ENCODE data around the gene NDUFAF8. TPM values are rescaled to one million over a fixed set of nuclear protein-coding genes. Genes with fewer than 3 reads are reported as not detected.
A peak's percentile ranks its signal among the peaks of the same experiment; 100 is the strongest.

The NDUFAF8 gene
- total RNA-seq, 1 donor from 2014 or later: 58.1 TPM

GRCh38 chr17:81241203-81241602, 2.1 kb downstream of the NDUFAF8 start:
- DNase-seq (ENCODE audit: low spot score): no peak
- peaks cover 34% of the 10 kb centered on the region for H3K36me3 Mint-ChIP-seq (ENCODE audit: low read depth)
- peak overlapping the region; percentile 96 for H3K4me3 Mint-ChIP-seq (ENCODE audit: low read depth)
- H3K4me1 Mint-ChIP-seq (ENCODE audit: low read depth): peaks cover 20% of the 10 kb centered on the region
- H3K27ac Mint-ChIP-seq: no peak overlapping the region
- H3K9me3 Mint-ChIP-seq: no peaks in the 10 kb centered on the region
- intact Hi-C loops (cut with micrococcal nuclease): loop anchor here (5.0 kb wide), 2 partner anchors 99 to 139 kb away; no protein-coding TSS in a partner anchor
- no peaks in the 10 kb centered on the region for H3K27me3 Mint-ChIP-seq (ENCODE audit: low read depth)

DNA sequence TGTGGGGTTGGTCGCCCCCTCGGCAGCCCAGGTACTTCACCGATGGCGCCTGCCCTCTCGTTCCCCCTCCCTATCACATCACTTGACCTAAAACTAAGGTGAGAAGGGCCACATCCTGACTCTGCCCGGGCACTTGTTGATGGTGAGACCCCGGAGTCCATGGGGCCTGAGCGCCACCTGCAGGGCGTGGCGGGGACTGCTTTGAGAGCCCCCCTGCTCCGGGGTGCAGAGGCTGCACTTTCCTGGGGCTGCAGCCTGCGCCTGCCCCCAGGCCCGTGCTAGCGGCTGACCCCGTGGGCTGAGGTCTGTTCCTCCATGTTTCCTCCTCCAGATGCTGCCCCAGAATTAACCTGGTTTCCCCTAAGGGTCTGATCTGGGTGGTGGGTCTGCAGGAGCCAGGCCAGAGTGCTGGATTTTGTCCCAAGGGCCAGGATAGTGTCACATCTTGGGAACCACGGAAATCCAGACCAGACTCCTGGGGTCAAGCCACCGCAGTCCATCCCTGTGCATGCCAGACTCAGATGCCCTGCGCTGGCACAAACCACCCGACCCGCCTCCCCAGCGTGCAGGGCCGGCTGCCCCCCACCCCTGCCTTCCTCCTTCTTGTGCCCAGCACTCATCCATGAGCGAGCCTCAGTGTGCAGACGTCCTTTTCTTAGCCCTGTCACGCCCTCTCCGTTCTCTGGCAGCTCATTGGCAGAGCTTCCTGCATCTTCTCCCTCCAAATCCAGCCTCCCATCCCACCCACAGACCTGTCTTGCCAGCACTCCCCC, 2.7 kb downstream of the NDUFAF8 start:
- DNase-seq (ENCODE audit: low spot score): peak; percentile 35
- intact Hi-C loops (cut with micrococcal nuclease): loop anchor here (5.0 kb wide), 2 partner anchors 100 to 140 kb away; no protein-coding TSS in a partner anchor
- Mint-ChIP-seq H3K27ac (peak overlapping the region; percentile 16), H3K4me3 (ENCODE audit: low read depth) (peak overlapping the region; percentile 49), H3K36me3 (ENCODE audit: low read depth) (peaks cover 34% of the 10 kb centered on the region), H3K9me3 (no peaks in the 10 kb centered on the region), H3K4me1 (ENCODE audit: low read depth) (peaks cover 20% of the 10 kb centered on the region), H3K27me3 (ENCODE audit: low read depth) (no peaks in the 10 kb centered on the region)

DNA sequence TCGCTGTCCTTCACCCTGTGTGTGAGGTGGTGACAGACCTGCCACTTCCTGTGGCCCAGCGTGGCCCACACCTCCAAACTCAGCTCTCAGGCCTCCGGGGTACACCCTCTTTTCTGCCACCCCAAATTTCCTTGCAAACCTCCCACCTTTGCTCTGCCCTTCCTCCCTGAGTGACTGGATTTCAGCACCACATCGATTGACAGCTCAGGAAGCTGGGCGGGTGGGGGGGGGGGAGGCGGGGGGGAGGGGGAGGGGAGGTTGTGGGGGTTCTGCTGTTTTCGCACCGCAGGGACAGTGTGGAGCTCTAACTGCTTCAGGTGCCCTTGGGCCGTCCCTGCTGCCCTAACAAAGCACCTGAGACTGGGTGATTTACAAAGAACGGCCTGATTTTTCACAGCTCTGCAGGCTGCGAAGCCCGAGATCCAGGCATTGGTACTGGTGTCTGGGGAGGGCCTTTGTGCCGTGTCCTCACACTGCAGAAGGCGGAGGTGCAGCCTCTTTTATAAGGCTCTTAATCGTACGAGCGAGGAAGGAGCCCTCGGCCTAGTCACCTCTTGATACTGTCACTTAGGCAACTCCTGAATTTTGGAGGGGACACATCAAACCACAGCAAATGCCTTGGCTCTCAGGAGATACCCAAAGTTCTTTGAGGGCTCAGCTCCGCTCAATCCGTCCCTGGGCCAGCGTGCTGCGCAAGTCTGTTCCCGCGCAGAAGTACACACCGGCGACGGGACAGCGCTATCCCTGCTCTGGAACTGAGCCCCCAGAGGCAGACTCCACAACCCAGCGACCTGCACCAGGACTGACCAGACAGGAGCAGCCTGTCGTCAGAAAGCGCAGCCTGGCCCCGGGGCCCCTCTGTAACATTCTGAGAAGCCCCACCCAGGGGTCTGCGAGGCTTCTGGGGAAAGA, 3.6 kb downstream of the NDUFAF8 start:
- peak overlapping the region; percentile 2 for H3K4me3 Mint-ChIP-seq (ENCODE audit: low read depth)
- no peak for DNase-seq (ENCODE audit: low spot score)
- H3K4me1 Mint-ChIP-seq (ENCODE audit: low read depth): peaks cover 15% of the 10 kb centered on the region
- no peaks in the 10 kb centered on the region for H3K9me3 Mint-ChIP-seq
- no peaks in the 10 kb centered on the region for H3K27me3 Mint-ChIP-seq (ENCODE audit: low read depth)
- peak overlapping the region; percentile 16 for H3K27ac Mint-ChIP-seq
- peaks cover 34% of the 10 kb centered on the region for H3K36me3 Mint-ChIP-seq (ENCODE audit: low read depth)
- intact Hi-C loops (cut with micrococcal nuclease): loop anchor here (5.0 kb wide), 2 partner anchors 100 to 140 kb away; no protein-coding TSS in a partner anchor

DNA sequence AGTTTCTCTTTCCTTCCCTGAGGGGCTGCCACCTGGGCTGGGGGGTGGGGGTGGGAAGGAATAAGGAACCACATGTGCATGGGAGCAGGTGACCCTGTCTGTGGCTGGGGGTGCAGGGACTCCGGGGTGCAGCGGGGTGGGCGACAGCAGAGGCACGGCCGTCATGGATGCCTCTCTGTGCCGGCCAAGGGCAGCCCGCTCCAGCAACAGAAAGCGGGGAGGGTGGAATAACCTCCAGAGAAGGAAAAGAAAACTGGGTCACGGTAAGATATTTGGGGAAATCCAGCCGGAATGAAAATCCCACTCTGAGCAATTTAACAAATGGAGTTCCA, 4.2 kb downstream of the NDUFAF8 start:
- no peak overlapping the region for H3K27ac Mint-ChIP-seq
- intact Hi-C loops (cut with micrococcal nuclease): loop anchor here (5.0 kb wide), 2 partner anchors 101 to 141 kb away; no protein-coding TSS in a partner anchor
- peaks cover 34% of the 10 kb centered on the region for H3K36me3 Mint-ChIP-seq (ENCODE audit: low read depth)
- no peak overlapping the region for H3K4me3 Mint-ChIP-seq (ENCODE audit: low read depth)
- H3K4me1 Mint-ChIP-seq (ENCODE audit: low read depth): peaks cover 12% of the 10 kb centered on the region
- H3K27me3 Mint-ChIP-seq (ENCODE audit: low read depth): no peaks in the 10 kb centered on the region
- H3K9me3 Mint-ChIP-seq: no peaks in the 10 kb centered on the region
- DNase-seq (ENCODE audit: low spot score): no peak

DNA sequence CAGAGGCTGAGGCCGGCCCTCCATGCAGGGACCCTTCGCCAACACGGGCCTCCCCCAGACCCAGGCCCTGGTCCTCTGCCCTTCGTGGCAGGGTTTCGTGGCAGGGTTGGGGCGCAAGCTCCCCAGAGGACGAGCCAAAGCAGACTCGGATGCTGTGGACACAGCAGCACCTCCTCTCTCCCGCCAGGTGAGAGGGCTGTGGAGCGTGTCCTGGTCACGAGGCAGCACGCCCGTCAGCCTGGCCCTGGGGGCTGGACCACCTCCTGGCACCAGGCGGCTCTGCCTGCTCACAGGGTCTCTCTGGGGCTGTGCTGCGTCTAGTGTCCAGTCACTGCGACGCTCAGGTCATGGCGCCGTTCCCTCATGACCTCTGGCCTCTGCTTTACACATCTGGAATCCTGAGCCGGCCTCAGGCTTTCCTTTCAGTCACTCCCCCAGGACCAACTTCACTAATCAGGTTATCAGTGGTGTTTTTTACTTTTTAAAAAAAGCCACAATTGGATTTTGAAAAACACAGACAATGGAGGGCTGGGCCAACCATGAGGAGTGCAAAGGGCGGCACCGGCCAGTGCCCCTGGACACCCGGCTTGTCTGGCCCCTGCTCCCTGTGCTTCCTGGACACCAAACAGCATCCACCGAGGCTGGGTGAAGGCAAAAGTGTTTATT, 5.4 kb downstream of the NDUFAF8 start:
- Mint-ChIP-seq H3K36me3 (ENCODE audit: low read depth) (peaks cover 34% of the 10 kb centered on the region), H3K9me3 (no peaks in the 10 kb centered on the region), H3K4me1 (ENCODE audit: low read depth) (peaks cover 12% of the 10 kb centered on the region), H3K27ac (peak overlapping the region; percentile 33), H3K4me3 (ENCODE audit: low read depth) (no peak overlapping the region), H3K27me3 (ENCODE audit: low read depth) (no peaks in the 10 kb centered on the region)
- intact Hi-C loops (cut with micrococcal nuclease): loop anchor here (5.0 kb wide), 2 partner anchors 102 to 142 kb away; no protein-coding TSS in a partner anchor
- no peak for DNase-seq (ENCODE audit: low spot score)

DNA sequence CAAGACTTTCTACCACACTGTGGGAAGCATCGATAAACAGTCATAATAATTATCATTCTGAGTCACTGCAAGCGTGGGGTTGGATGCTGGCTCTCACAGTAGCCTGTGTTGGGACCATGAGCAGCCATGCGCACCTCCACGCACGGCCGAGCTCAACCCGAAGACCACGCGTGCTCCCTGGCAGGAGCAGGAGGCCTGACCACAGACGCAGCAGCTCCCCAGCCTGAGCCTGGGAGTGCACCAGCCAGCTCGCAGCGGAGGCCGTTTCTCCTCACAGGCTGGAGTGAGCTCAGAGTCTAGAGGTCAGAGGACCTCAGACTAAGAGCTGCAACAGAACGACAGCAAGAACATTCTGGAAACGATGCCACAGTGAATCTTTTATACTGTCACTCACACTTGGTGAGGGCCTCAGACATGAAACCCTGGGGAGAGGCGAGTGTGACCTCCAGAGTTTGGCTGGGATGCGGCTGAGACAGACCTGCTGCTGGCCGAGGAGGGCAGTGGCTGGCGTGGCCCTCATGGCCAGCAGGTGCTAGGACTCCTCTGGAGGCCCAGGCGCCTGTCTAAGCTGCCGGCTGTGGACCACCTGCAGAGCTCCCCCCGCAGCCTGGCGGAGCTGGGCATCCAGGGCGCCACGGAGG, 6.0 kb downstream of the NDUFAF8 start:
- Mint-ChIP-seq H3K4me1 (ENCODE audit: low read depth) (peaks cover 12% of the 10 kb centered on the region), H3K27me3 (ENCODE audit: low read depth) (no peaks in the 10 kb centered on the region), H3K4me3 (ENCODE audit: low read depth) (no peak overlapping the region), H3K9me3 (no peaks in the 10 kb centered on the region), H3K36me3 (ENCODE audit: low read depth) (peaks cover 35% of the 10 kb centered on the region), H3K27ac (peak overlapping the region; percentile 33)
- no peak for DNase-seq (ENCODE audit: low spot score)
- intact Hi-C loops (cut with micrococcal nuclease): no loop called here

GRCh38 chr17:81245665-81246342, 6.7 kb downstream of the NDUFAF8 start:
- intact Hi-C loops (cut with micrococcal nuclease): no loop called here
- H3K27ac Mint-ChIP-seq: no peak overlapping the region
- H3K4me1 Mint-ChIP-seq (ENCODE audit: low read depth): peaks cover 9% of the 10 kb centered on the region

DNA sequence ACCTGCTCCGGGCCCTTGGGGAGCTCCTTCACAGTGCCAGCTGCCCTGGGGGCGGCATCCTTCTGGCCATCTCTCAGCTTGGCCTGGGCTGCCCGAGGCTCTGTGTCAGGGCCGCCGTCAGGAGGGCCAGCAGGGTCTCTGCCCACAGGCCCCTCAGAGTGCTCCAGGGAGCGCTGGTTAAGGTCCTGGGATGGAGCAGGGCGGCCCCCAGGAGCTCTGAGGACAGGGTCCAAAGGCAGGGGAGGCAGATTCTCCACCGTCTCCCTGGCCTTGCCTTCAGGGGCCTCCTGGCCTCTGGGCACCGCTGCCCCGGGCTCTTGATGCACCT, 7.2 kb downstream of the NDUFAF8 start:
- Mint-ChIP-seq H3K27ac (no peak overlapping the region), H3K36me3 (ENCODE audit: low read depth) (peaks cover 28% of the 10 kb centered on the region), H3K4me3 (ENCODE audit: low read depth) (no peak overlapping the region), H3K9me3 (no peaks in the 10 kb centered on the region), H3K4me1 (ENCODE audit: low read depth) (peaks cover 7% of the 10 kb centered on the region), H3K27me3 (ENCODE audit: low read depth) (no peaks in the 10 kb centered on the region)
- intact Hi-C loops (cut with micrococcal nuclease): no loop called here
- no peak for DNase-seq (ENCODE audit: low spot score)

More at GRCh38 chr17:81245665-81246342, 6.7 kb downstream of the NDUFAF8 start:
- H3K4me3 Mint-ChIP-seq (ENCODE audit: low read depth): no peak overlapping the region
- no peak for DNase-seq (ENCODE audit: low spot score)
- H3K27me3 Mint-ChIP-seq (ENCODE audit: low read depth): no peaks in the 10 kb centered on the region
- no peaks in the 10 kb centered on the region for H3K9me3 Mint-ChIP-seq
- peaks cover 33% of the 10 kb centered on the region for H3K36me3 Mint-ChIP-seq (ENCODE audit: low read depth)

DNA sequence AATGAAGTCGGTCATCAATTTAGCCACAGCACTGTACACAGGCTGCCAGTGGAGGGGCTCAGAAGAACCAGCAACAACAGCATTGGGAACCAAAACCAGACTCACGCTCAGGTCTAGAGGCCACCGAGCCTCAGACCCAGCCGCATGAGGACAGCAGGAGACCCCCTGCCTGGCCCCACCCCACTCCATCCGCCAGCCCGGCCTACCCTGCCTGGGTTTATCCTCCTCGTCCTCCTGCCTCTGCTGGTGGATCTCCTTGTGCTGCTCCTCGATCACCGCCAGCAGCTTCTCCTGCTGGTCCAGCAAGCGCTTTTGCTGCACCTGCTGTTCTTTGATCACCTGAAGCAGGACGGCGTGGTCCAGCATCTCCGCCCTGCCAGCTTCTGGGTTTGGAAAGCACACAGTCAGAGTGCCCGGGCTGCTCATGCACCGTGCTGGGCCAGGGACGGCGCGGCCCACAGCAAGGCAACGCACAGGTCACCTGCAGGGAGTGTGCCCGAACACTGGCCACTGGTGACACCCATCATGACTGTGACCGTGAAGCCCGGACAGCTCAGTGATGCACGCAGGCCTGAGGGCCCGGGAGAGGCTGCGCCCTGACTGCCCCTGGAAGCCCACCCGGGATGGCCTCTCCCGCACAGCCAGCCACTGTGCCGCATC, 7.7 kb downstream of the NDUFAF8 start:
- intact Hi-C loops (cut with micrococcal nuclease): no loop called here
- Mint-ChIP-seq H3K36me3 (ENCODE audit: low read depth) (peaks cover 23% of the 10 kb centered on the region), H3K4me1 (ENCODE audit: low read depth) (peaks cover 3% of the 10 kb centered on the region), H3K9me3 (no peaks in the 10 kb centered on the region), H3K4me3 (ENCODE audit: low read depth) (no peak overlapping the region), H3K27ac (no peak overlapping the region), H3K27me3 (ENCODE audit: low read depth) (no peaks in the 10 kb centered on the region)
- DNase-seq (ENCODE audit: low spot score): no peak

DNA sequence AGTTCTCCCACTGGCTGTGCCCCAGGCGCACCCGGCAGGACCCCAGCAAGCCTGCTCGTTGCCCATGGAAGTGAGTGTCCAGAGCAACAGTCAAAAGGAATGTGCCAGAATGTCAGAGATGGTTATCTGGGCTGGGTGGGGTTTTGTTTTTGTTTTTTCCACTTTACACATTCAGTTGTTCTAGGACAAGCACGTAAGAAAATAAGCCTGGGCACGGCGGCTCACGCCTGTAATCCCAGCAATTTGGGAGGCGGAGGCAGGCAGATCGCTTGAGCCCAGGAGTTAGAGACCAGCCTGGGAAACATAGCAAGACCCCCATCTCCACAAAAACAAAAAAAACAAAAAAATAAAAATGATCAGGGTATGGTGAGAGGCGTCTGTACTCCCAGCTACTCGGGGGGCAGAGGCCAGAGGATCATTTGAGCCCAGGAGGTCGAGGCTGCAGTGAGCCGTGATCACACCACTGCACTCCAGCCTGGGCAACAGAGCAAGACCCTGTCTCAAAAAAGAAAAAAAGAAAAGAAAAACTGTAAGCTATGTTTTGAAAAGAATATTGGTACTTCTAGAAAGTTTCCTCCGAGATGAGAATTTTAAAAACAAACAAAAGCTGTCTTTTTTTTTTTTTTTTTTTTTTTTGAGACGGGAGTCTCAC, 8.3 kb downstream of the NDUFAF8 start:
- H3K27me3 Mint-ChIP-seq (ENCODE audit: low read depth): no peaks in the 10 kb centered on the region
- H3K9me3 Mint-ChIP-seq: no peaks in the 10 kb centered on the region
- H3K4me3 Mint-ChIP-seq (ENCODE audit: low read depth): no peak overlapping the region
- intact Hi-C loops (cut with micrococcal nuclease): no loop called here
- H3K4me1 Mint-ChIP-seq (ENCODE audit: low read depth): no peaks in the 10 kb centered on the region
- no peak overlapping the region for H3K27ac Mint-ChIP-seq
- H3K36me3 Mint-ChIP-seq (ENCODE audit: low read depth): peaks cover 24% of the 10 kb centered on the region
- no peak for DNase-seq (ENCODE audit: low spot score)

GRCh38 chr17:81248649-81249048, 9.5 kb downstream of the NDUFAF8 start:
- H3K4me3 Mint-ChIP-seq (ENCODE audit: low read depth): no peak overlapping the region
- no peaks in the 10 kb centered on the region for H3K9me3 Mint-ChIP-seq
- no peaks in the 10 kb centered on the region for H3K27me3 Mint-ChIP-seq (ENCODE audit: low read depth)
- intact Hi-C loops (cut with micrococcal nuclease): no loop called here
- no peak for DNase-seq (ENCODE audit: low spot score)
- H3K4me1 Mint-ChIP-seq (ENCODE audit: low read depth): peaks cover 2% of the 10 kb centered on the region
- no peak overlapping the region for H3K27ac Mint-ChIP-seq
- peaks cover 32% of the 10 kb centered on the region for H3K36me3 Mint-ChIP-seq (ENCODE audit: low read depth)

All from activated T-helper 2 cell treated with anti-CD3 and anti-CD28 coated beads, Interferon-gamma antibody, Interleukin-2, Interleukin-4, amounts not matched to agents 10 μg/mL and 5 μg/mL and 100 μg/mL, durations not matched to agents 14 hours and 24 hours and 36 hours (primary cell).